Measurements from ENCODE around the gene LSM10. TPM values are rescaled to one million over a fixed set of nuclear protein-coding genes. Genes with fewer than 3 reads are reported as not detected.

Gene LSM10
- total RNA-seq, 1 experiment from 2014 or later = 56.3 TPM

DNA sequence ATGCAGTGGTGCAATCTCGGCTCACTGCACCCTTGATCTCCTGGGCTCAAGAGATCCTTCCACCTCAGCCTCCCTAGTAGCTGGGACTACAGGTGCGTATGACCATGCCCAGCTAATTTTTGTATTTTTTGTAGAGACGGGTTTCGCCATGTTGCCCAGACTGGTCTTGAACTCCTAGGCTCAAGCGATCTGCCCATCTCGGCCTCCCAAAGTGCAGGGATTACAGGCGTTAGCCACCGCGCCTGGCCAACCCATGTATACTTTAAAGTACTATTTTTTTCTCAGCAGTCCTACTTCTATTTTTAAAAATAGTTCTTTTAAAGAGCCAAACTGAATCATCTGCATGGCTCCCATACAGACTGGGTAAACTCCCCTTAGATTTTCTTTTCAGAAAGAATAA, 15.5 kb downstream of the LSM10 start:
- POLR2A ChIA-PET = no interaction called here
- CTCF ChIA-PET = interaction anchor here (1.6 to 6.4 kb wide), 2 partner anchors 13 to 39 kb away, joined by 7 to 36 read pairs; no protein-coding TSS in a partner anchor
- no peak overlapping the region for H3K4me3 Mint-ChIP-seq
- no peaks in the 10 kb centered on the region for H3K9me3 Mint-ChIP-seq
- no peaks in the 10 kb centered on the region for H3K27me3 Mint-ChIP-seq (ENCODE audit: low read depth)
- TF ChIP-seq, protein P1, sequence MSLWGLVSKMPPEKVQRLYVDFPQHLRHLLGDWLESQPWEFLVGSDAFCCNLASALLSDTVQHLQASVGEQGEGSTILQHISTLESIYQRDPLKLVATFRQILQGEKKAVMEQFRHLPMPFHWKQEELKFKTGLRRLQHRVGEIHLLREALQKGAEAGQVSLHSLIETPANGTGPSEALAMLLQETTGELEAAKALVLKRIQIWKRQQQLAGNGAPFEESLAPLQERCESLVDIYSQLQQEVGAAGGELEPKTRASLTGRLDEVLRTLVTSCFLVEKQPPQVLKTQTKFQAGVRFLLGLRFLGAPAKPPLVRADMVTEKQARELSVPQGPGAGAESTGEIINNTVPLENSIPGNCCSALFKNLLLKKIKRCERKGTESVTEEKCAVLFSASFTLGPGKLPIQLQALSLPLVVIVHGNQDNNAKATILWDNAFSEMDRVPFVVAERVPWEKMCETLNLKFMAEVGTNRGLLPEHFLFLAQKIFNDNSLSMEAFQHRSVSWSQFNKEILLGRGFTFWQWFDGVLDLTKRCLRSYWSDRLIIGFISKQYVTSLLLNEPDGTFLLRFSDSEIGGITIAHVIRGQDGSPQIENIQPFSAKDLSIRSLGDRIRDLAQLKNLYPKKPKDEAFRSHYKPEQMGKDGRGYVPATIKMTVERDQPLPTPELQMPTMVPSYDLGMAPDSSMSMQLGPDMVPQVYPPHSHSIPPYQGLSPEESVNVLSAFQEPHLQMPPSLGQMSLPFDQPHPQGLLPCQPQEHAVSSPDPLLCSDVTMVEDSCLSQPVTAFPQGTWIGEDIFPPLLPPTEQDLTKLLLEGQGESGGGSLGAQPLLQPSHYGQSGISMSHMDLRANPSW (CRISPR knock-in tag; conservative IDR thresholded peaks at IDR 0.05; ENCODE audit: low read depth) = no peak
- TF ChIP-seq, protein P2, sequence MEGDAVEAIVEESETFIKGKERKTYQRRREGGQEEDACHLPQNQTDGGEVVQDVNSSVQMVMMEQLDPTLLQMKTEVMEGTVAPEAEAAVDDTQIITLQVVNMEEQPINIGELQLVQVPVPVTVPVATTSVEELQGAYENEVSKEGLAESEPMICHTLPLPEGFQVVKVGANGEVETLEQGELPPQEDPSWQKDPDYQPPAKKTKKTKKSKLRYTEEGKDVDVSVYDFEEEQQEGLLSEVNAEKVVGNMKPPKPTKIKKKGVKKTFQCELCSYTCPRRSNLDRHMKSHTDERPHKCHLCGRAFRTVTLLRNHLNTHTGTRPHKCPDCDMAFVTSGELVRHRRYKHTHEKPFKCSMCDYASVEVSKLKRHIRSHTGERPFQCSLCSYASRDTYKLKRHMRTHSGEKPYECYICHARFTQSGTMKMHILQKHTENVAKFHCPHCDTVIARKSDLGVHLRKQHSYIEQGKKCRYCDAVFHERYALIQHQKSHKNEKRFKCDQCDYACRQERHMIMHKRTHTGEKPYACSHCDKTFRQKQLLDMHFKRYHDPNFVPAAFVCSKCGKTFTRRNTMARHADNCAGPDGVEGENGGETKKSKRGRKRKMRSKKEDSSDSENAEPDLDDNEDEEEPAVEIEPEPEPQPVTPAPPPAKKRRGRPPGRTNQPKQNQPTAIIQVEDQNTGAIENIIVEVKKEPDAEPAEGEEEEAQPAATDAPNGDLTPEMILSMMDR (IDR thresholded peaks at IDR 0.05) = no peak
- TF ChIP-seq NFYB (CRISPR knock-in tag; conservative IDR thresholded peaks at IDR 0.05; ENCODE audit: low read depth) (no peak), ESRRA (CRISPR knock-in tag; IDR thresholded peaks at IDR 0.05; ENCODE audit: borderline replicate concordance) (no peak)
- TF ChIP-seq, protein P3, sequence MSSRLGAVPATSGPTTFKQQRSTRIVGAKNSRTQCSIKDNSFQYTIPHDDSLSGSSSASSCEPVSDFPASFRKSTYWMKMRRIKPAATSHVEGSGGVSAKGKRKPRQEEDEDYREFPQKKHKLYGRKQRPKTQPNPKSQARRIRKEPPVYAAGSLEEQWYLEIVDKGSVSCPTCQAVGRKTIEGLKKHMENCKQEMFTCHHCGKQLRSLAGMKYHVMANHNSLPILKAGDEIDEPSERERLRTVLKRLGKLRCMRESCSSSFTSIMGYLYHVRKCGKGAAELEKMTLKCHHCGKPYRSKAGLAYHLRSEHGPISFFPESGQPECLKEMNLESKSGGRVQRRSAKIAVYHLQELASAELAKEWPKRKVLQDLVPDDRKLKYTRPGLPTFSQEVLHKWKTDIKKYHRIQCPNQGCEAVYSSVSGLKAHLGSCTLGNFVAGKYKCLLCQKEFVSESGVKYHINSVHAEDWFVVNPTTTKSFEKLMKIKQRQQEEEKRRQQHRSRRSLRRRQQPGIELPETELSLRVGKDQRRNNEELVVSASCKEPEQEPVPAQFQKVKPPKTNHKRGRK (CRISPR knock-in tag; IDR thresholded peaks at IDR 0.05; ENCODE audit: borderline replicate concordance) = no peak
- TF ChIP-seq, protein P4, sequence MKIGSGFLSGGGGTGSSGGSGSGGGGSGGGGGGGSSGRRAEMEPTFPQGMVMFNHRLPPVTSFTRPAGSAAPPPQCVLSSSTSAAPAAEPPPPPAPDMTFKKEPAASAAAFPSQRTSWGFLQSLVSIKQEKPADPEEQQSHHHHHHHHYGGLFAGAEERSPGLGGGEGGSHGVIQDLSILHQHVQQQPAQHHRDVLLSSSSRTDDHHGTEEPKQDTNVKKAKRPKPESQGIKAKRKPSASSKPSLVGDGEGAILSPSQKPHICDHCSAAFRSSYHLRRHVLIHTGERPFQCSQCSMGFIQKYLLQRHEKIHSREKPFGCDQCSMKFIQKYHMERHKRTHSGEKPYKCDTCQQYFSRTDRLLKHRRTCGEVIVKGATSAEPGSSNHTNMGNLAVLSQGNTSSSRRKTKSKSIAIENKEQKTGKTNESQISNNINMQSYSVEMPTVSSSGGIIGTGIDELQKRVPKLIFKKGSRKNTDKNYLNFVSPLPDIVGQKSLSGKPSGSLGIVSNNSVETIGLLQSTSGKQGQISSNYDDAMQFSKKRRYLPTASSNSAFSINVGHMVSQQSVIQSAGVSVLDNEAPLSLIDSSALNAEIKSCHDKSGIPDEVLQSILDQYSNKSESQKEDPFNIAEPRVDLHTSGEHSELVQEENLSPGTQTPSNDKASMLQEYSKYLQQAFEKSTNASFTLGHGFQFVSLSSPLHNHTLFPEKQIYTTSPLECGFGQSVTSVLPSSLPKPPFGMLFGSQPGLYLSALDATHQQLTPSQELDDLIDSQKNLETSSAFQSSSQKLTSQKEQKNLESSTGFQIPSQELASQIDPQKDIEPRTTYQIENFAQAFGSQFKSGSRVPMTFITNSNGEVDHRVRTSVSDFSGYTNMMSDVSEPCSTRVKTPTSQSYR (CRISPR knock-in tag; IDR thresholded peaks at IDR 0.05) = no peak
- no peak for ATAC-seq
- no peak for DNase-seq (ENCODE audit: low spot score)
- no peak overlapping the region for H3K27ac Mint-ChIP-seq
- no peaks in the 10 kb centered on the region for H3K36me3 Mint-ChIP-seq
- peaks cover 31% of the 10 kb centered on the region for H3K4me1 Mint-ChIP-seq

DNA sequence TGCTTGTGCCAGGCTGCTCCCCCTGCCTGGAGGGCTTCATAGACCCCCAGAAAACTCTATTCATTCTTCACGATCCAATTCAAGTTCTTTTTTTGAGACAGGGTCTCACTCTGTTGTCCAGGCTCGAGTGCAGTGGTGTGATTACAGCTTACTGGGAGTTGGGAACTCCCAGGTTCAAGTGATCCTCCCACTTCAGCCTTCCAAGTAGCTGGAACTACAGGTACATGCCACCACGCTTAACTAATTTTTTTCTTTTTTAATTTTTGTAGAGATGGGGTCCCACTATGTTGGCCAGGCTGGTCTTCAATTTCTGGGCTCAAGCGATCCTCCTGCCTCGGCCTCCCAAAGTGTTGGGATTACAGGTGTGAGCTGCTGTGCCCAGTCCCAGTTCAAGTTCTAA, 16.3 kb downstream of the LSM10 start:
- H3K27me3 Mint-ChIP-seq (ENCODE audit: low read depth) = no peaks in the 10 kb centered on the region
- DNase-seq (ENCODE audit: low spot score) (no peak), ATAC-seq (no peak)
- no peaks in the 10 kb centered on the region for H3K9me3 Mint-ChIP-seq
- CTCF ChIA-PET = interaction anchor here (1.6 to 6.4 kb wide), 2 partner anchors 12 to 39 kb away, joined by 7 to 36 read pairs; no protein-coding TSS in a partner anchor
- H3K27ac Mint-ChIP-seq = no peak overlapping the region
- peaks cover 24% of the 10 kb centered on the region for H3K4me1 Mint-ChIP-seq
- TF ChIP-seq, protein P5, sequence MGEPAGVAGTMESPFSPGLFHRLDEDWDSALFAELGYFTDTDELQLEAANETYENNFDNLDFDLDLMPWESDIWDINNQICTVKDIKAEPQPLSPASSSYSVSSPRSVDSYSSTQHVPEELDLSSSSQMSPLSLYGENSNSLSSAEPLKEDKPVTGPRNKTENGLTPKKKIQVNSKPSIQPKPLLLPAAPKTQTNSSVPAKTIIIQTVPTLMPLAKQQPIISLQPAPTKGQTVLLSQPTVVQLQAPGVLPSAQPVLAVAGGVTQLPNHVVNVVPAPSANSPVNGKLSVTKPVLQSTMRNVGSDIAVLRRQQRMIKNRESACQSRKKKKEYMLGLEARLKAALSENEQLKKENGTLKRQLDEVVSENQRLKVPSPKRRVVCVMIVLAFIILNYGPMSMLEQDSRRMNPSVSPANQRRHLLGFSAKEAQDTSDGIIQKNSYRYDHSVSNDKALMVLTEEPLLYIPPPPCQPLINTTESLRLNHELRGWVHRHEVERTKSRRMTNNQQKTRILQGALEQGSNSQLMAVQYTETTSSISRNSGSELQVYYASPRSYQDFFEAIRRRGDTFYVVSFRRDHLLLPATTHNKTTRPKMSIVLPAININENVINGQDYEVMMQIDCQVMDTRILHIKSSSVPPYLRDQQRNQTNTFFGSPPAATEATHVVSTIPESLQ (CRISPR knock-in tag; IDR thresholded peaks at IDR 0.05) = no peak
- TF ChIP-seq ZNF121 (CRISPR knock-in tag; IDR thresholded peaks at IDR 0.05) = peak; percentile 3; the same call in 1 of the 2 replicates
- H3K4me3 Mint-ChIP-seq = no peak overlapping the region
- no peaks in the 10 kb centered on the region for H3K36me3 Mint-ChIP-seq
- POLR2A ChIA-PET = no interaction called here

DNA sequence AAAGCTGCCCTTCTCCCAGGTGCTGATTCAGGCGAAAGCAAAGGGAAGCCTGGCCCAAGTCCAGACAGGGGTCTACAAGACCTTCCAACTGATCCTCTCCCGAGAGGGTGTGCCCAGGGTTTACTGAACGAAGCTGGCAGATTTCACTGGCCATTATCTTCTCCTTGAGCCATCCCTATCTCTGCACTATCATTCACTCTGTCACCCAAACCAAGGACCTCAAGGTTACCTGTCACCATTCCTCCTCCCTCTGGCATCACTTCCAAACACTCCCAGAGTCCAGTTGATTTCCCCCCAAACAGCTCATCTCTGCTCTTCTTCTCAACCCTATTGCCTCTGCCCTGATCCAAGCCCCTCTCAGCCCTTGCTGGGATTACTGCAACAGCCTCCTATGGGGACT, 16.9 kb downstream of the LSM10 start:
- DNase-seq (ENCODE audit: low spot score) = no peak
- Mint-ChIP-seq H3K27me3 (ENCODE audit: low read depth) (no peaks in the 10 kb centered on the region), H3K27ac (peak overlapping the region; percentile 38), H3K4me3 (no peak overlapping the region), H3K4me1 (peaks cover 24% of the 10 kb centered on the region), H3K36me3 (no peaks in the 10 kb centered on the region), H3K9me3 (no peaks in the 10 kb centered on the region)
- POLR2A ChIA-PET = no interaction called here
- CTCF ChIA-PET = interaction anchor here (1.6 to 6.4 kb wide), 2 partner anchors 11 to 38 kb away, joined by 7 to 36 read pairs; no protein-coding TSS in a partner anchor
- no peak for ATAC-seq
- TF ChIP-seq JUN (CRISPR knock-in tag; IDR thresholded peaks at IDR 0.05) = no peak
- no peak for TF ChIP-seq ZBTB21 (CRISPR knock-in tag; IDR thresholded peaks at IDR 0.05; ENCODE audit: borderline replicate concordance)
- no peak for TF ChIP-seq HMGA2 (CRISPR knock-in tag; IDR thresholded peaks at IDR 0.05)
- TF ChIP-seq, protein P6, sequence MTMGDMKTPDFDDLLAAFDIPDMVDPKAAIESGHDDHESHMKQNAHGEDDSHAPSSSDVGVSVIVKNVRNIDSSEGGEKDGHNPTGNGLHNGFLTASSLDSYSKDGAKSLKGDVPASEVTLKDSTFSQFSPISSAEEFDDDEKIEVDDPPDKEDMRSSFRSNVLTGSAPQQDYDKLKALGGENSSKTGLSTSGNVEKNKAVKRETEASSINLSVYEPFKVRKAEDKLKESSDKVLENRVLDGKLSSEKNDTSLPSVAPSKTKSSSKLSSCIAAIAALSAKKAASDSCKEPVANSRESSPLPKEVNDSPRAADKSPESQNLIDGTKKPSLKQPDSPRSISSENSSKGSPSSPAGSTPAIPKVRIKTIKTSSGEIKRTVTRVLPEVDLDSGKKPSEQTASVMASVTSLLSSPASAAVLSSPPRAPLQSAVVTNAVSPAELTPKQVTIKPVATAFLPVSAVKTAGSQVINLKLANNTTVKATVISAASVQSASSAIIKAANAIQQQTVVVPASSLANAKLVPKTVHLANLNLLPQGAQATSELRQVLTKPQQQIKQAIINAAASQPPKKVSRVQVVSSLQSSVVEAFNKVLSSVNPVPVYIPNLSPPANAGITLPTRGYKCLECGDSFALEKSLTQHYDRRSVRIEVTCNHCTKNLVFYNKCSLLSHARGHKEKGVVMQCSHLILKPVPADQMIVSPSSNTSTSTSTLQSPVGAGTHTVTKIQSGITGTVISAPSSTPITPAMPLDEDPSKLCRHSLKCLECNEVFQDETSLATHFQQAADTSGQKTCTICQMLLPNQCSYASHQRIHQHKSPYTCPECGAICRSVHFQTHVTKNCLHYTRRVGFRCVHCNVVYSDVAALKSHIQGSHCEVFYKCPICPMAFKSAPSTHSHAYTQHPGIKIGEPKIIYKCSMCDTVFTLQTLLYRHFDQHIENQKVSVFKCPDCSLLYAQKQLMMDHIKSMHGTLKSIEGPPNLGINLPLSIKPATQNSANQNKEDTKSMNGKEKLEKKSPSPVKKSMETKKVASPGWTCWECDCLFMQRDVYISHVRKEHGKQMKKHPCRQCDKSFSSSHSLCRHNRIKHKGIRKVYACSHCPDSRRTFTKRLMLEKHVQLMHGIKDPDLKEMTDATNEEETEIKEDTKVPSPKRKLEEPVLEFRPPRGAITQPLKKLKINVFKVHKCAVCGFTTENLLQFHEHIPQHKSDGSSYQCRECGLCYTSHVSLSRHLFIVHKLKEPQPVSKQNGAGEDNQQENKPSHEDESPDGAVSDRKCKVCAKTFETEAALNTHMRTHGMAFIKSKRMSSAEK (CRISPR knock-in tag; IDR thresholded peaks at IDR 0.05; ENCODE audit: borderline replicate concordance) = no peak
- no peak for TF ChIP-seq CBFB (CRISPR knock-in tag; IDR thresholded peaks at IDR 0.05; ENCODE audit: low read depth)
- TF ChIP-seq, protein P7, sequence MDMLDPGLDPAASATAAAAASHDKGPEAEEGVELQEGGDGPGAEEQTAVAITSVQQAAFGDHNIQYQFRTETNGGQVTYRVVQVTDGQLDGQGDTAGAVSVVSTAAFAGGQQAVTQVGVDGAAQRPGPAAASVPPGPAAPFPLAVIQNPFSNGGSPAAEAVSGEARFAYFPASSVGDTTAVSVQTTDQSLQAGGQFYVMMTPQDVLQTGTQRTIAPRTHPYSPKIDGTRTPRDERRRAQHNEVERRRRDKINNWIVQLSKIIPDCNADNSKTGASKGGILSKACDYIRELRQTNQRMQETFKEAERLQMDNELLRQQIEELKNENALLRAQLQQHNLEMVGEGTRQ (CRISPR knock-in tag; IDR thresholded peaks at IDR 0.05) = no peak
